AG10803 (cell line): ENCODE results near the gene CPEB3.
"Not testable (repeated sequence)": the region's sequence is repeated elsewhere in the genome, so short reads cannot be mapped to it uniquely, and the experiment has no call there.

ENCODE experiments used
- DNase-seq: peaks from one replicate; pipeline ENCODE4 v3.0.0; 2010; ENCODE audit warnings: low read depth
- H3K4me3 ChIP-seq: 2 replicates; pipeline ENCODE4 v1.5.1; 2011; ENCODE audit warnings: mild to moderate bottlenecking, low read length, control low read depth
- CTCF ChIP-seq: conservative IDR thresholded peaks from 2 replicates; pipeline ENCODE4 v1.5.1; 2011; ENCODE audit warnings: mild to moderate bottlenecking, low read length, control low read depth, inconsistent platforms

Gene CPEB3

GRCh38 chr10:92142949-92143348, 147.9 kb downstream of the CPEB3 start:
- no peak overlapping the region for H3K4me3 ChIP-seq
- DNase-seq: no peak
- no peak for TF ChIP-seq CTCF

- no peak for DNase-seq
- H3K4me3 ChIP-seq: no peak overlapping the region
- no peak for TF ChIP-seq CTCF
Observed at GRCh38 chr10:92142512-92142911, 148.4 kb downstream of the CPEB3 start.

GRCh38 chr10:92141147-92141546, 149.7 kb downstream of the CPEB3 start:
- DNase-seq, H3K4me3 ChIP-seq: not testable (repeated sequence)

- not testable (repeated sequence) for DNase-seq, H3K4me3 ChIP-seq
Observed at GRCh38 chr10:92134049-92134448, 156.8 kb downstream of the CPEB3 start.

GRCh38 chr10:92131275-92131820, 159.5 kb downstream of the CPEB3 start:
- H3K4me3 ChIP-seq: no peak overlapping the region
- no peak for DNase-seq
- TF ChIP-seq CTCF: no peak

- no peak for DNase-seq
- TF ChIP-seq CTCF: no peak
- H3K4me3 ChIP-seq: no peak overlapping the region
Observed at GRCh38 chr10:92130622-92131274, 160.1 kb downstream of the CPEB3 start.

GRCh38 chr10:92126100-92126650, 164.7 kb downstream of the CPEB3 start:
- no peak overlapping the region for H3K4me3 ChIP-seq
- no peak for DNase-seq
- TF ChIP-seq CTCF: no peak

- DNase-seq: no peak
- no peak for TF ChIP-seq CTCF
- no peak overlapping the region for H3K4me3 ChIP-seq
Observed at GRCh38 chr10:92125144-92125543, 165.7 kb downstream of the CPEB3 start.
